ENCODE measurements around the gene DOCK9. TPM values are rescaled to one million over a fixed set of nuclear protein-coding genes. Genes with fewer than 3 reads are reported as not detected.
"Not testable (repeated sequence)": the region's sequence is repeated elsewhere in the genome, so short reads cannot be mapped to it uniquely, and the experiment has no call there.

The DOCK9 gene
- total RNA-seq, 4 donors from 2014 or later, result 121 to 240 (median 200) TPM

DNA sequence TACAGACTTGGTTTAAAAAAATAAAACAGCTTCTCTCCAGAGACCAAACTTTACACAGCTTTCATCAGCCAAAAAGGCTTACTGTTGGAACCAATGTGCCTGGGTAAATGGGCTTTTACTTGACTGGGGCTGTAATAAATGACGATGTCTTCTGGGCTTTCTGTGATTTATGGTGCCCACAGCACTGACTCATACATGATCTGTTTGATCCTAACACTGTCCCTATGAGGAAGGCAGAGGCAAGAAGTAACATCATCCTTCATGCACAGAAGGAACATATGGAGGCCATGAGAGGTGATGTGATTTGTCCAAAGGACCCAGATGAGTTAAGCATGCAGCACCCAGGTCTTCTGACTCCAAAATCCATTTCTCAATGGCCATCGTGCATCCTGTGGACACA lies 77.4 kb downstream of the DOCK9 start:
- H3K4me3 ChIP-seq, result no peak overlapping the region
- WGBS, result 66% methylated on average over 2 of the region's 2 CpGs
- H3K36me3 ChIP-seq, result peaks cover 55% of the 10 kb centered on the region
- no peaks in the 10 kb centered on the region for H3K27me3 ChIP-seq
- TF ChIP-seq POLR2AphosphoS5 (IDR thresholded peaks at IDR 0.05) (no peak), EP300 (IDR thresholded peaks at IDR 0.05) (no peak), POLR2A (IDR thresholded peaks at IDR 0.05) (no peak)
- TF ChIP-seq, protein P1, sequence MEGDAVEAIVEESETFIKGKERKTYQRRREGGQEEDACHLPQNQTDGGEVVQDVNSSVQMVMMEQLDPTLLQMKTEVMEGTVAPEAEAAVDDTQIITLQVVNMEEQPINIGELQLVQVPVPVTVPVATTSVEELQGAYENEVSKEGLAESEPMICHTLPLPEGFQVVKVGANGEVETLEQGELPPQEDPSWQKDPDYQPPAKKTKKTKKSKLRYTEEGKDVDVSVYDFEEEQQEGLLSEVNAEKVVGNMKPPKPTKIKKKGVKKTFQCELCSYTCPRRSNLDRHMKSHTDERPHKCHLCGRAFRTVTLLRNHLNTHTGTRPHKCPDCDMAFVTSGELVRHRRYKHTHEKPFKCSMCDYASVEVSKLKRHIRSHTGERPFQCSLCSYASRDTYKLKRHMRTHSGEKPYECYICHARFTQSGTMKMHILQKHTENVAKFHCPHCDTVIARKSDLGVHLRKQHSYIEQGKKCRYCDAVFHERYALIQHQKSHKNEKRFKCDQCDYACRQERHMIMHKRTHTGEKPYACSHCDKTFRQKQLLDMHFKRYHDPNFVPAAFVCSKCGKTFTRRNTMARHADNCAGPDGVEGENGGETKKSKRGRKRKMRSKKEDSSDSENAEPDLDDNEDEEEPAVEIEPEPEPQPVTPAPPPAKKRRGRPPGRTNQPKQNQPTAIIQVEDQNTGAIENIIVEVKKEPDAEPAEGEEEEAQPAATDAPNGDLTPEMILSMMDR (IDR thresholded peaks at IDR 0.05), result no peak
- H3K27ac ChIP-seq, result no peak overlapping the region
- no peaks in the 10 kb centered on the region for H3K9me3 ChIP-seq
- H3K4me1 ChIP-seq, result peaks cover 3% of the 10 kb centered on the region
- DNase-seq (ENCODE audit: low spot score in 2 of 2), result no peak

- no peak for DNase-seq (ENCODE audit: low spot score in 2 of 2)
- H3K9me3 ChIP-seq, result no peaks in the 10 kb centered on the region
- H3K36me3 ChIP-seq, result peaks cover 54% of the 10 kb centered on the region
- no peak overlapping the region for H3K27ac ChIP-seq
- no peaks in the 10 kb centered on the region for H3K27me3 ChIP-seq
- no peak for TF ChIP-seq POLR2AphosphoS5 (IDR thresholded peaks at IDR 0.05)
- TF ChIP-seq, protein P1 (IDR thresholded peaks at IDR 0.05), result no peak
- no peak for TF ChIP-seq POLR2A (IDR thresholded peaks at IDR 0.05)
- TF ChIP-seq EP300 (IDR thresholded peaks at IDR 0.05), result no peak
- peaks cover 4% of the 10 kb centered on the region for H3K4me1 ChIP-seq
- WGBS, result 95% methylated on average over 1 of the region's 1 CpG
- no peak overlapping the region for H3K4me3 ChIP-seq
These were observed 80.2 kb downstream of the DOCK9 start for GRCh38 chr13:98897706-98898105.

DNA sequence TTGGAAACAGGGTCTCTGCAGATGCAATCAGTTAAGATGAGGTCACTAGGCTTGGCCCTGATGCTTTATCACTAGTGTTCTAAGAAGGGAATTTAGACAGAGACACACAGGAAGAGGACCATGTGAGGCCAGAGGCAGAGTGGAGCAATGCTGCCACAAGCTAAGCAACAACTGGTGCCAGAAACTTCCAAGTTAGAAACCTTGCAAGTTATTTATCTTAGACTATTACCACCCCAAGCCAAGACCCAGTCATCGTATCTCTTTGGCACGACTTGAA lies 81.1 kb downstream of the DOCK9 start:
- Histone ChIP-seq H3K27me3 (no peaks in the 10 kb centered on the region), H3K9me3 (no peaks in the 10 kb centered on the region), H3K27ac (no peak overlapping the region), H3K36me3 (peaks cover 45% of the 10 kb centered on the region), H3K4me1 (peaks cover 7% of the 10 kb centered on the region), H3K4me3 (no peak overlapping the region)
- no peak for DNase-seq (ENCODE audit: low spot score in 2 of 2)
- 56% methylated on average over 2 of the region's 2 CpGs for WGBS
- TF ChIP-seq POLR2AphosphoS5 (IDR thresholded peaks at IDR 0.05) (no peak), POLR2A (IDR thresholded peaks at IDR 0.05) (no peak)

GRCh38 chr13:98896083-98896867 lies 81.6 kb downstream of the DOCK9 start:
- Histone ChIP-seq H3K4me3 (no peak overlapping the region), H3K9me3 (no peaks in the 10 kb centered on the region), H3K27ac (no peak overlapping the region), H3K27me3 (no peaks in the 10 kb centered on the region), H3K4me1 (peaks cover 7% of the 10 kb centered on the region), H3K36me3 (peaks cover 40% of the 10 kb centered on the region)
- DNase-seq (ENCODE audit: low spot score in 2 of 2), result no peak
- no peak for TF ChIP-seq POLR2A (IDR thresholded peaks at IDR 0.05)
- TF ChIP-seq EP300 (IDR thresholded peaks at IDR 0.05), result no peak
- TF ChIP-seq, protein P1 (IDR thresholded peaks at IDR 0.05), result no peak
- TF ChIP-seq POLR2AphosphoS5 (IDR thresholded peaks at IDR 0.05), result no peak
- 72% methylated on average over 9 of the region's 9 CpGs for WGBS

GRCh38 chr13:98894814-98895213 lies 83.0 kb downstream of the DOCK9 start:
- not testable (repeated sequence) for H3K27me3 ChIP-seq; H3K4me3 ChIP-seq; H3K9me3 ChIP-seq; H3K27ac ChIP-seq; DNase-seq (ENCODE audit: low spot score in 2 of 2)
- Histone ChIP-seq H3K36me3 (peaks cover 29% of the 10 kb centered on the region), H3K4me1 (peaks cover 20% of the 10 kb centered on the region)
- WGBS, result 96% methylated on average over 8 of the region's 8 CpGs

- H3K27me3 ChIP-seq, result no peaks in the 10 kb centered on the region
These were observed 84.5 kb downstream of the DOCK9 start for GRCh38 chr13:98893371-98893770.

More at GRCh38 chr13:98893371-98893770, 84.5 kb downstream of the DOCK9 start:
- DNase-seq (ENCODE audit: low spot score in 2 of 2), result no peak
- 76% methylated on average over 5 of the region's 5 CpGs for WGBS
- Histone ChIP-seq H3K9me3 (no peaks in the 10 kb centered on the region), H3K4me1 (peaks cover 26% of the 10 kb centered on the region), H3K4me3 (no peak overlapping the region), H3K36me3 (peaks cover 25% of the 10 kb centered on the region), H3K27ac (no peak overlapping the region)
- TF ChIP-seq POLR2AphosphoS5 (IDR thresholded peaks at IDR 0.05), result no peak
- TF ChIP-seq POLR2A (IDR thresholded peaks at IDR 0.05), result no peak
- TF ChIP-seq EP300 (IDR thresholded peaks at IDR 0.05), result no peak
- TF ChIP-seq, protein P1 (IDR thresholded peaks at IDR 0.05), result no peak

Data from suprapubic skin (tissue), 4 donors.